ENCODE measurements around the gene KLC4.

KLC4 gene

GRCh38 chr6:43020052-43020705 lies 39.3 kb upstream of the KLC4 start:
- no peaks in the 10 kb centered on the region for H3K27me3 ChIP-seq (ENCODE audit: control insufficient read depth in 1 of 2, insufficient read depth in 2 of 2, low read length in 2 of 2)
- peaks cover 16 to 32% of the 10 kb centered on the region in 2 donors for H3K36me3 ChIP-seq (ENCODE audit: control insufficient read depth in 2 of 2, insufficient read depth in 2 of 2, low read length in 2 of 2)
- peak overlapping the region; percentile 82 for H3K27ac ChIP-seq (ENCODE audit: low read length)
- H3K9ac ChIP-seq (ENCODE audit: low read length in 2 of 2) = no peak overlapping the region
- no peaks in the 10 kb centered on the region for H3K9me3 ChIP-seq (ENCODE audit: control insufficient read depth in 2 of 2, low read length in 2 of 2)
- peak overlapping the region in 1 of 2 donors; percentile 98 for H3K4me3 ChIP-seq (ENCODE audit: low read length in 2 of 2)
- H3K4me1 ChIP-seq (ENCODE audit: control insufficient read depth, insufficient read depth, low read length) = peaks cover 41% of the 10 kb centered on the region

GRCh38 chr6:43020847-43021246 lies 38.6 kb upstream of the KLC4 start:
- peak overlapping the region; percentile 80 to 87 for H3K9ac ChIP-seq (ENCODE audit: low read length in 2 of 2)
- H3K9me3 ChIP-seq (ENCODE audit: control insufficient read depth in 2 of 2, low read length in 2 of 2) = no peaks in the 10 kb centered on the region
- H3K27me3 ChIP-seq (ENCODE audit: control insufficient read depth in 1 of 2, insufficient read depth in 2 of 2, low read length in 2 of 2) = no peaks in the 10 kb centered on the region
- H3K4me1 ChIP-seq (ENCODE audit: control insufficient read depth, insufficient read depth, low read length) = peaks cover 34% of the 10 kb centered on the region
- peak overlapping the region; percentile 73 to 98 for H3K4me3 ChIP-seq (ENCODE audit: low read length in 2 of 2)
- peak overlapping the region; percentile 82 for H3K27ac ChIP-seq (ENCODE audit: low read length)
- peaks cover 19 to 33% of the 10 kb centered on the region in 2 donors for H3K36me3 ChIP-seq (ENCODE audit: control insufficient read depth in 2 of 2, insufficient read depth in 2 of 2, low read length in 2 of 2)

GRCh38 chr6:43021270-43022047 lies 38.0 kb upstream of the KLC4 start, which contains the start of gene RRP36:
RRP36 (plus strand) TSS chr6:43021623; CDS start chr6:43021655, 32 bp downstream.
- peak within 1 kb of the TSS; percentile 84 to 87 for H3K9ac ChIP-seq (ENCODE audit: low read length in 2 of 2)
- H3K9me3 ChIP-seq (ENCODE audit: control insufficient read depth in 2 of 2, low read length in 2 of 2) = no peaks in the 10 kb centered on the region
- peak within 1 kb of the TSS; percentile 82 for H3K27ac ChIP-seq (ENCODE audit: low read length)
- H3K4me1 ChIP-seq (ENCODE audit: control insufficient read depth, insufficient read depth, low read length) = peaks cover 28% of the 10 kb centered on the region
- no peaks in the 10 kb centered on the region for H3K27me3 ChIP-seq (ENCODE audit: control insufficient read depth in 1 of 2, insufficient read depth in 2 of 2, low read length in 2 of 2)
- H3K4me3 ChIP-seq (ENCODE audit: low read length in 2 of 2) = peak within 1 kb of the TSS; percentile 86 to 98
- peaks cover 22 to 39% of the 10 kb centered on the region in 2 donors for H3K36me3 ChIP-seq (ENCODE audit: control insufficient read depth in 2 of 2, insufficient read depth in 2 of 2, low read length in 2 of 2)

GRCh38 chr6:43024436-43024835 lies 35.0 kb upstream of the KLC4 start:
- Histone ChIP-seq H3K36me3 (ENCODE audit: control insufficient read depth in 2 of 2, insufficient read depth in 2 of 2, low read length in 2 of 2) (peaks cover 32 to 40% of the 10 kb centered on the region in 2 donors), H3K4me3 (ENCODE audit: low read length in 2 of 2) (no peak overlapping the region), H3K4me1 (ENCODE audit: control insufficient read depth, insufficient read depth, low read length) (peaks cover 9% of the 10 kb centered on the region), H3K9me3 (ENCODE audit: control insufficient read depth in 2 of 2, low read length in 2 of 2) (no peaks in the 10 kb centered on the region), H3K9ac (ENCODE audit: low read length in 2 of 2) (no peak overlapping the region), H3K27ac (ENCODE audit: low read length) (no peak overlapping the region), H3K27me3 (ENCODE audit: control insufficient read depth in 1 of 2, insufficient read depth in 2 of 2, low read length in 2 of 2) (no peaks in the 10 kb centered on the region)

- Histone ChIP-seq H3K4me3 (ENCODE audit: low read length in 2 of 2) (no peak overlapping the region), H3K27me3 (ENCODE audit: control insufficient read depth in 1 of 2, insufficient read depth in 2 of 2, low read length in 2 of 2) (no peaks in the 10 kb centered on the region)
Measured at GRCh38 chr6:43026365-43026764, 33.1 kb upstream of the KLC4 start.

GRCh38 chr6:43029120-43029519 lies 30.3 kb upstream of the KLC4 start:
- H3K36me3 ChIP-seq (ENCODE audit: control insufficient read depth in 2 of 2, insufficient read depth in 2 of 2, low read length in 2 of 2) = peaks cover 35 to 53% of the 10 kb centered on the region in 2 donors
- H3K9me3 ChIP-seq (ENCODE audit: control insufficient read depth in 2 of 2, low read length in 2 of 2) = no peaks in the 10 kb centered on the region
- H3K27me3 ChIP-seq (ENCODE audit: control insufficient read depth in 1 of 2, insufficient read depth in 2 of 2, low read length in 2 of 2) = no peaks in the 10 kb centered on the region
- H3K4me3 ChIP-seq (ENCODE audit: low read length in 2 of 2) = no peak overlapping the region
- H3K4me1 ChIP-seq (ENCODE audit: control insufficient read depth, insufficient read depth, low read length) = no peaks in the 10 kb centered on the region
- no peak overlapping the region for H3K9ac ChIP-seq (ENCODE audit: low read length in 2 of 2)
- no peak overlapping the region for H3K27ac ChIP-seq (ENCODE audit: low read length)

More at GRCh38 chr6:43026365-43026764, 33.1 kb upstream of the KLC4 start:
- Histone ChIP-seq H3K9me3 (ENCODE audit: control insufficient read depth in 2 of 2, low read length in 2 of 2) (no peaks in the 10 kb centered on the region), H3K4me1 (ENCODE audit: control insufficient read depth, insufficient read depth, low read length) (no peaks in the 10 kb centered on the region), H3K9ac (ENCODE audit: low read length in 2 of 2) (no peak overlapping the region), H3K27ac (ENCODE audit: low read length) (no peak overlapping the region), H3K36me3 (ENCODE audit: control insufficient read depth in 2 of 2, insufficient read depth in 2 of 2, low read length in 2 of 2) (peaks cover 32 to 44% of the 10 kb centered on the region in 2 donors)

- H3K9me3 ChIP-seq (ENCODE audit: control insufficient read depth in 2 of 2, low read length in 2 of 2) = no peaks in the 10 kb centered on the region
- no peak overlapping the region for H3K9ac ChIP-seq (ENCODE audit: low read length in 2 of 2)
- peaks cover 32 to 42% of the 10 kb centered on the region in 2 donors for H3K36me3 ChIP-seq (ENCODE audit: control insufficient read depth in 2 of 2, insufficient read depth in 2 of 2, low read length in 2 of 2)
- H3K27me3 ChIP-seq (ENCODE audit: control insufficient read depth in 1 of 2, insufficient read depth in 2 of 2, low read length in 2 of 2) = no peaks in the 10 kb centered on the region
- H3K4me1 ChIP-seq (ENCODE audit: control insufficient read depth, insufficient read depth, low read length) = no peaks in the 10 kb centered on the region
- no peak overlapping the region for H3K27ac ChIP-seq (ENCODE audit: low read length)
- no peak overlapping the region for H3K4me3 ChIP-seq (ENCODE audit: low read length in 2 of 2)
Measured at GRCh38 chr6:43032326-43032725, 27.1 kb upstream of the KLC4 start.

GRCh38 chr6:43033496-43034189 lies 25.8 kb upstream of the KLC4 start:
- no peak overlapping the region for H3K9ac ChIP-seq (ENCODE audit: low read length in 2 of 2)
- H3K27ac ChIP-seq (ENCODE audit: low read length) = no peak overlapping the region
- peaks cover 34 to 46% of the 10 kb centered on the region in 2 donors for H3K36me3 ChIP-seq (ENCODE audit: control insufficient read depth in 2 of 2, insufficient read depth in 2 of 2, low read length in 2 of 2)

GRCh38 chr6:43034190-43034525 lies 25.3 kb upstream of the KLC4 start:
- Histone ChIP-seq H3K9ac (ENCODE audit: low read length in 2 of 2) (no peak overlapping the region), H3K4me1 (ENCODE audit: control insufficient read depth, insufficient read depth, low read length) (no peaks in the 10 kb centered on the region), H3K27me3 (ENCODE audit: control insufficient read depth in 1 of 2, insufficient read depth in 2 of 2, low read length in 2 of 2) (no peaks in the 10 kb centered on the region), H3K27ac (ENCODE audit: low read length) (no peak overlapping the region), H3K36me3 (ENCODE audit: control insufficient read depth in 2 of 2, insufficient read depth in 2 of 2, low read length in 2 of 2) (peaks cover 29 to 41% of the 10 kb centered on the region in 2 donors), H3K9me3 (ENCODE audit: control insufficient read depth in 2 of 2, low read length in 2 of 2) (no peaks in the 10 kb centered on the region), H3K4me3 (ENCODE audit: low read length in 2 of 2) (no peak overlapping the region)

More at GRCh38 chr6:43033496-43034189, 25.8 kb upstream of the KLC4 start:
- Histone ChIP-seq H3K4me1 (ENCODE audit: control insufficient read depth, insufficient read depth, low read length) (no peaks in the 10 kb centered on the region), H3K27me3 (ENCODE audit: control insufficient read depth in 1 of 2, insufficient read depth in 2 of 2, low read length in 2 of 2) (no peaks in the 10 kb centered on the region), H3K9me3 (ENCODE audit: control insufficient read depth in 2 of 2, low read length in 2 of 2) (no peaks in the 10 kb centered on the region), H3K4me3 (ENCODE audit: low read length in 2 of 2) (no peak overlapping the region)

GRCh38 chr6:43035495-43036194 lies 23.8 kb upstream of the KLC4 start:
- H3K27me3 ChIP-seq (ENCODE audit: control insufficient read depth in 1 of 2, insufficient read depth in 2 of 2, low read length in 2 of 2) = no peaks in the 10 kb centered on the region
- no peak overlapping the region for H3K9ac ChIP-seq (ENCODE audit: low read length in 2 of 2)
- H3K36me3 ChIP-seq (ENCODE audit: control insufficient read depth in 2 of 2, insufficient read depth in 2 of 2, low read length in 2 of 2) = peaks cover 32 to 38% of the 10 kb centered on the region in 2 donors
- H3K4me1 ChIP-seq (ENCODE audit: control insufficient read depth, insufficient read depth, low read length) = no peaks in the 10 kb centered on the region
- H3K27ac ChIP-seq (ENCODE audit: low read length) = no peak overlapping the region
- H3K9me3 ChIP-seq (ENCODE audit: control insufficient read depth in 2 of 2, low read length in 2 of 2) = no peaks in the 10 kb centered on the region
- H3K4me3 ChIP-seq (ENCODE audit: low read length in 2 of 2) = no peak overlapping the region
